ENCODE data around the gene PSMF1.
"Not testable (repeated sequence)": the region's sequence is repeated elsewhere in the genome, so short reads cannot be mapped to it uniquely, and the experiment has no call there.

PSMF1 gene

GRCh38 chr20:1122388-1123315 is 4.2 kb downstream of the PSMF1 start:
- DNase-seq (ENCODE audit: low read depth, low spot score), result no peak

- no peak for DNase-seq (ENCODE audit: low read depth, low spot score)
Measured at GRCh38 chr20:1123666-1124065, 5.3 kb downstream of the PSMF1 start.

GRCh38 chr20:1124421-1124820 is 6.0 kb downstream of the PSMF1 start:
- no peak for DNase-seq (ENCODE audit: low read depth, low spot score)

- no peak for DNase-seq (ENCODE audit: low read depth, low spot score)
Measured at GRCh38 chr20:1125277-1125676, 6.9 kb downstream of the PSMF1 start.

GRCh38 chr20:1127840-1128239 is 9.4 kb downstream of the PSMF1 start:
- no peak for DNase-seq (ENCODE audit: low read depth, low spot score)

- DNase-seq (ENCODE audit: low read depth, low spot score), result no peak
Measured at GRCh38 chr20:1130058-1130694, 11.8 kb downstream of the PSMF1 start.

- DNase-seq (ENCODE audit: low read depth, low spot score), result no peak
Measured at GRCh38 chr20:1130847-1131246, 12.4 kb downstream of the PSMF1 start.

- DNase-seq (ENCODE audit: low read depth, low spot score), result no peak
Measured at GRCh38 chr20:1131354-1131753, 13.0 kb downstream of the PSMF1 start.

GRCh38 chr20:1134355-1134754 is 16.0 kb downstream of the PSMF1 start:
- no peak for DNase-seq (ENCODE audit: low read depth, low spot score)

- DNase-seq (ENCODE audit: low read depth, low spot score), result no peak
Measured at GRCh38 chr20:1134836-1135235, 16.4 kb downstream of the PSMF1 start.

- no peak for DNase-seq (ENCODE audit: low read depth, low spot score)
Measured at GRCh38 chr20:1137236-1137635, 18.8 kb downstream of the PSMF1 start.

- DNase-seq (ENCODE audit: low read depth, low spot score), result no peak
Measured at GRCh38 chr20:1144401-1145172, 26.2 kb downstream of the PSMF1 start.

GRCh38 chr20:1146957-1147356 is 28.6 kb downstream of the PSMF1 start:
- DNase-seq (ENCODE audit: low read depth, low spot score), result no peak

- not testable (repeated sequence) for DNase-seq (ENCODE audit: low read depth, low spot score)
Measured at GRCh38 chr20:1149812-1150211, 31.4 kb downstream of the PSMF1 start.

- DNase-seq (ENCODE audit: low read depth, low spot score), result no peak
Measured at GRCh38 chr20:1150218-1150617, 31.8 kb downstream of the PSMF1 start.

GRCh38 chr20:1150968-1151367 is 32.6 kb downstream of the PSMF1 start:
- DNase-seq (ENCODE audit: low read depth, low spot score), result no peak

GRCh38 chr20:1154226-1154625 is 35.8 kb downstream of the PSMF1 start:
- no peak for DNase-seq (ENCODE audit: low read depth, low spot score)

GRCh38 chr20:1154691-1155090 is 36.3 kb downstream of the PSMF1 start:
- no peak for DNase-seq (ENCODE audit: low read depth, low spot score)

GRCh38 chr20:1155342-1155741 is 36.9 kb downstream of the PSMF1 start:
- DNase-seq (ENCODE audit: low read depth, low spot score), result no peak

GRCh38 chr20:1160496-1160895 is 42.1 kb downstream of the PSMF1 start:
- DNase-seq (ENCODE audit: low read depth, low spot score), result no peak

- DNase-seq (ENCODE audit: low read depth, low spot score), result no peak
Measured at GRCh38 chr20:1160991-1161390, 42.6 kb downstream of the PSMF1 start.

- DNase-seq (ENCODE audit: low read depth, low spot score), result no peak
Measured at GRCh38 chr20:1163105-1163504, 44.7 kb downstream of the PSMF1 start.
